GM12878 (cell line): ENCODE measurements around the gene TLR9. TPM values are rescaled to one million over a fixed set of nuclear protein-coding genes. Genes with fewer than 3 reads are reported as not detected.
A peak's percentile ranks its signal among the peaks of the same experiment; 100 is the strongest.

Experiments
- CBX5 ChIP-seq: sonication (generic); IDR thresholded peaks from 2 replicates; pipeline ENCODE4 v1.6.1; 2016; ENCODE audit warnings: low read depth, moderate library complexity, mild to moderate bottlenecking, inconsistent platforms
- CEBPB ChIP-seq, 2 experiments: fragments of 150-350 bp in 1 of 2; IDR thresholded peaks; 2 replicates each; pipeline ENCODE4 v1.6.1; 2012 to 2014; ENCODE audit warnings: low read depth in 2 of 2, low read length in 2 of 2, borderline replicate concordance in 1 of 2, inconsistent platforms in 1 of 2
- CEBPZ ChIP-seq: fragments of 150-350 bp; IDR thresholded peaks from 2 replicates; pipeline ENCODE4 v1.6.1; 2016; ENCODE audit warnings: low read depth, low read length
- HDAC2 ChIP-seq: fragments of 200-600 bp; sonication (generic); IDR thresholded peaks from 2 replicates; pipeline ENCODE4 v1.6.1; 2017
- HSF1 ChIP-seq: fragments of 150-350 bp; IDR thresholded peaks from 2 replicates; pipeline ENCODE4 v1.6.1; 2014; ENCODE audit warnings: mild to moderate bottlenecking, low read depth, low read length
- IKZF1 ChIP-seq: fragments of 450-650 bp; conservative IDR thresholded peaks from 2 replicates; pipeline ENCODE4 v1.6.1; 2017; ENCODE audit warnings: antibody characterized with exemption, mild to moderate bottlenecking
- IKZF2 ChIP-seq, 2 experiments: fragments of 450-650 bp; IDR thresholded peaks; 2 replicates each; pipeline ENCODE4 v1.6.1; 2017; ENCODE audit warnings: mild to moderate bottlenecking in 2 of 2, moderate library complexity in 2 of 2
- MYB ChIP-seq: fragments of 150-350 bp; IDR thresholded peaks from 2 replicates; pipeline ENCODE4 v1.6.1; 2014; ENCODE audit warnings: mild to moderate bottlenecking, low read depth, low read length, borderline replicate concordance
- NR2C1 ChIP-seq: fragments of 450-650 bp; IDR thresholded peaks from 2 replicates; pipeline ENCODE4 v1.6.1; 2017; ENCODE audit warnings: antibody characterized with exemption, mild to moderate bottlenecking, moderate library complexity
- POLR2AphosphoS2 ChIP-seq: IDR thresholded peaks from 2 replicates; pipeline ENCODE4 v1.6.1; 2011; ENCODE audit warnings: low read depth, mild to moderate bottlenecking, low read length, improper control_type of control experiment, moderate library complexity
- RB1 ChIP-seq: fragments of 450-650 bp; formaldehyde crosslinking; IDR thresholded peaks from 2 replicates; pipeline ENCODE4 v1.6.1; 2017; ENCODE audit warnings: mild to moderate bottlenecking, borderline replicate concordance
- SMARCA5 ChIP-seq: fragments of 450-650 bp; IDR thresholded peaks from 2 replicates; pipeline ENCODE4 v1.6.1; 2017; ENCODE audit warnings: mild to moderate bottlenecking
- SP1 ChIP-seq: IDR thresholded peaks from one replicate; pipeline ENCODE4 v1.6.1; 2011; ENCODE audit warnings: low read depth, low read length
- STAT1 ChIP-seq: fragments of 450-650 bp; conservative IDR thresholded peaks from 2 replicates; pipeline ENCODE4 v1.6.1; 2014; ENCODE audit warnings: antibody characterized with exemption, mild to moderate bottlenecking
- TCF12 ChIP-seq: IDR thresholded peaks from 2 replicates; pipeline ENCODE4 v1.6.1; 2011; ENCODE audit warnings: low read depth, mild to moderate bottlenecking, low read length
- TCF3 ChIP-seq: IDR thresholded peaks from 2 replicates; pipeline ENCODE4 v1.6.1; 2012; ENCODE audit warnings: low read depth, mild to moderate bottlenecking, low read length, borderline replicate concordance; ENCODE audit not compliant: insufficient read depth
- ZBED1 ChIP-seq: IDR thresholded peaks from 2 replicates; pipeline ENCODE4 v1.6.1; 2016; ENCODE audit warnings: borderline replicate concordance
- ZBTB40 ChIP-seq: fragments of 450-650 bp; IDR thresholded peaks from 2 replicates; pipeline ENCODE4 v1.6.1; 2016; ENCODE audit warnings: mild to moderate bottlenecking, moderate library complexity, borderline replicate concordance
- ZNF217 ChIP-seq: fragments of 450-650 bp; IDR thresholded peaks from 2 replicates; pipeline ENCODE4 v1.6.1; 2017; ENCODE audit warnings: antibody characterized with exemption, mild to moderate bottlenecking
- ZZZ3 ChIP-seq: IDR thresholded peaks from 2 replicates; pipeline ENCODE4 v1.6.1; 2011; ENCODE audit warnings: low read depth; ENCODE audit not compliant: control insufficient read depth, insufficient read length
- polyA plus RNA-seq, 11 experiments: library from polyadenylated mRNA; depleted of rRNA in 4 of 11; unstranded in 6 of 11; stranded (reverse) in 5 of 11; fragments of >200 nt; fragmentation: Nextera tagmentation in 4 of 11; fragmentation: Illumina TruSeq in 1 of 11; extraction: Ambion mirVana in 4 of 11; extraction: Trizol in 1 of 11; gene quantifications; 1 replicate in 1 of 11; 2 replicates in 10 of 11; pipeline versions ENCODE4 v1.2.1 to v1.2.3, GENCODE V29; 2011 to 2016; ENCODE audit warnings: inconsistent platforms in 2 of 11, missing spikeins in 2 of 11, low read depth in 1 of 11
- total RNA-seq, 4 experiments: library from RNA; depleted of rRNA in 3 of 4; stranded (reverse); fragments of >200 nt in 3 of 4; fragmentation: Illumina TruSeq in 1 of 4; extraction: Trizol in 1 of 4; gene quantifications; 2 replicates each; pipeline versions ENCODE4 v1.2.1 to v1.2.3, GENCODE V29; 2013 to 2021

TLR9 gene
- total and polyA plus RNA-seq, 10 of the 15 experiments (the other 5 are each of a cell fraction or from before 2014, with no cell fraction given), result 0.10 to 4.8 (median 0.53) TPM; not detected in 1

GRCh38 chr3:52238761-52239701 is 13.6 kb upstream of the TLR9 start, which contains the start of gene TWF2 (continued):
- TF ChIP-seq HSF1 (no peak), SMARCA5 (peak; percentile 84; the same call in 1 of the 2 replicates), CBX5 (no peak), CEBPB (IDR thresholded peaks at IDR 0.05; ENCODE audit: borderline replicate concordance in 1 of 2, low read depth in 2 of 2, low read length in 2 of 2) (no peak), ZBTB40 (no peak), TCF12 (no peak), IKZF2 (IDR thresholded peaks at IDR 0.05) (no peak; a peak in 1 of 4 replicates), CEBPZ (no peak), ZNF217 (no peak), TCF3 (no peak), STAT1 (no peak), SP1 (peak; percentile 40), MYB (no peak), NR2C1 (peak; percentile 28; the same call in 1 of the 2 replicates), ZBED1 (no peak), HDAC2 (no peak), POLR2AphosphoS2 (peak; percentile 83), RB1 (peak; percentile 58; the same call in 1 of the 2 replicates), ZZZ3 (no peak), IKZF1 (peak; percentile 60)
